ENCODE measurements around the gene B3GALT4.
A peak's percentile ranks its signal among the peaks of the same experiment; 100 is the strongest.

The B3GALT4 gene

DNA sequence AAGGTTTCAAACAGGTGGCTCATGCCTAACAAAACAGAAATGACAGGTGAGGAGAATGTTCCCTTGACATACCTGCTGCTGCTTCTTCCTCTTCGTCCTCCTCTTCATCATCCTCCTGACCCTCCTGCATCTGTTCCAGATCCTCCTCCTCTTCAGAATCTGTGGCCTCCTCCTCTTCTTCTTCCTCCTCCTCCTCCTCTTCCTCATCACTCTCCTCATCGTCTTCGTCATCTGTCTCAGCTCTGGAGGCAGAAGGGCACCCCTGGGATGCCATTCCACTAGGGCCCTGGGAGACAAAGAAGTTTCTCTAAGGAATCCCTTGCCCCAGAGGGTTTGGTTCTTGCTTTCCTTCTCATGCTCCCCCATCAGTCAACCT lies 43.0 kb downstream of the B3GALT4 start:
- no peak for TF ChIP-seq ZFX (IDR thresholded peaks at IDR 0.05; ENCODE audit: borderline replicate concordance)
- TF ChIP-seq, protein P1, sequence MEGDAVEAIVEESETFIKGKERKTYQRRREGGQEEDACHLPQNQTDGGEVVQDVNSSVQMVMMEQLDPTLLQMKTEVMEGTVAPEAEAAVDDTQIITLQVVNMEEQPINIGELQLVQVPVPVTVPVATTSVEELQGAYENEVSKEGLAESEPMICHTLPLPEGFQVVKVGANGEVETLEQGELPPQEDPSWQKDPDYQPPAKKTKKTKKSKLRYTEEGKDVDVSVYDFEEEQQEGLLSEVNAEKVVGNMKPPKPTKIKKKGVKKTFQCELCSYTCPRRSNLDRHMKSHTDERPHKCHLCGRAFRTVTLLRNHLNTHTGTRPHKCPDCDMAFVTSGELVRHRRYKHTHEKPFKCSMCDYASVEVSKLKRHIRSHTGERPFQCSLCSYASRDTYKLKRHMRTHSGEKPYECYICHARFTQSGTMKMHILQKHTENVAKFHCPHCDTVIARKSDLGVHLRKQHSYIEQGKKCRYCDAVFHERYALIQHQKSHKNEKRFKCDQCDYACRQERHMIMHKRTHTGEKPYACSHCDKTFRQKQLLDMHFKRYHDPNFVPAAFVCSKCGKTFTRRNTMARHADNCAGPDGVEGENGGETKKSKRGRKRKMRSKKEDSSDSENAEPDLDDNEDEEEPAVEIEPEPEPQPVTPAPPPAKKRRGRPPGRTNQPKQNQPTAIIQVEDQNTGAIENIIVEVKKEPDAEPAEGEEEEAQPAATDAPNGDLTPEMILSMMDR (IDR thresholded peaks at IDR 0.05), result no peak
- peak overlapping the region; percentile 98 for H3K27ac ChIP-seq

DNA sequence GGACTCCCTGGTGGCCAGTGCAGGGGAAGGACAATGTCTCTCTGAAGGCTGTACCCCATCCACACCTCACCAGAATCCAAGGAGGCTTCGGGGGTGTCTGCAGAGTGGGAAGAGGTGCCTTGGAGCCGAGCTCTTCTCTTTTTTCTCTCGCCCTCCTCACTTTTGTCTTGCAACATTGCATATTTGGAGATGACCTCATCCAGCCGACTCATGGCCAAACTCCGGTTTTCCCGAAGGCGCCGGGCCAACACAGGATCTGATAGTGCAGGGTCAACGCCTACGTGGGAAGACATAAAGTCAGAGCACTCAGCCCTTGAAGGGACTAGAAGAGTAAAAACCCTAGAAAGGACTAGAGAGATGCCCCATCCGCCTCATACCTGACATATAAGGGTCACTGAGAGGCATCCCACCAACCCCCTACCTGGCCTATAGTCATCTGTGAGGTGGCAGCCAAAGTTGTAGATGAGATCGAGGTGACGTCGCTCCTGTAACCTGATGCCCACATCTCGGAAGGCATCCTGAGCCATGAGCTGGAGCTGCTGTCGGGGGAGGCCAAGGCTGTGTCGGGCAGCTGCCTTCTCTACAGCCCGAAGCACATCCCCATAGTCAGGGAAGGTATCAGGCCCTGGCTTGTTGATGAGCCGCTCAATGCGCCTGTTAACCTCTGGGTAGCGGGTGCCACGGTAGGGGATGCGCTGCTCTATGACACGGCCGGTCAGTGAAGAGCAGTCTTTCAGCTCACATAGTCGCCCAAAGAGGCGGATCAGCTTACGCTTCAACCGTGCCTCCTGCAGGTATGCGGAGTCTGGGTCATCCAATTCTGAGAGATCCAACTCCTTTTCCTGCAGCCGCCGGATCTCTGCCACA lies 43.6 kb downstream of the B3GALT4 start:
- H3K27ac ChIP-seq, result peak overlapping the region; percentile 98
- TF ChIP-seq, protein P1 (IDR thresholded peaks at IDR 0.05), result no peak
- no peak for TF ChIP-seq ZFX (IDR thresholded peaks at IDR 0.05; ENCODE audit: borderline replicate concordance)

- peak overlapping the region; percentile 98 for H3K27ac ChIP-seq
- TF ChIP-seq, protein P1 (IDR thresholded peaks at IDR 0.05), result no peak
- no peak for TF ChIP-seq ZFX (IDR thresholded peaks at IDR 0.05; ENCODE audit: borderline replicate concordance)
Measured at GRCh38 chr6:33321227-33321626, 44.3 kb downstream of the B3GALT4 start.

DNA sequence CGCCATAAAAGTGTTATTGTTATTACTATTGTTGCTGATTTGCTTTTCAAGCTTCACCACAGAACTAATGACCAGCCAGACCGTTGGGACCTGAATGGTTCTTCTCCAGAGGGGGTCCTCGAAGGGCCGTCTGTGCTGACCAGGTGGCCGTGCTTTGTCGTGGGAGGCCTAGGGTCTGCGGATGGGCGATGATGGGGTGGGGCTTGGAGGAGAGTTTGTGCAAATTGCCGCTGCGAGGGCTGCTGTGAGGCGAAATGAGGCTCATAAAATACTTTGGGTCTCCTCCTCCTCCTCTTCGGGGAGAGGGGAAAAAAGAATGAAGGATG lies 46.7 kb downstream of the B3GALT4 start:
- TF ChIP-seq, protein P1 (IDR thresholded peaks at IDR 0.05), result peak; percentile 10; the same call in 1 of the 2 replicates
- TF ChIP-seq ZFX (IDR thresholded peaks at IDR 0.05; ENCODE audit: borderline replicate concordance), result no peak
- peak overlapping the region; percentile 98 for H3K27ac ChIP-seq

GRCh38 chr6:33324125-33324524 lies 47.2 kb downstream of the B3GALT4 start:
- TF ChIP-seq, protein P1 (IDR thresholded peaks at IDR 0.05), result no peak
- no peak for TF ChIP-seq ZFX (IDR thresholded peaks at IDR 0.05; ENCODE audit: borderline replicate concordance)
- peak overlapping the region; percentile 98 for H3K27ac ChIP-seq
